ENCODE results near the gene BDKRB1.

BDKRB1 gene

GRCh38 chr14:96255501-96256366, at the start of gene BDKRB1:
Gene BDKRB1 (plus strand): TSS chr14:96256210. CDS start chr14:96263683, 7,473 bp downstream.
- DNase-seq = no peak

GRCh38 chr14:96206461-96206860, 49.5 kb upstream of the BDKRB1 start:
- DNase-seq = no peak

- DNase-seq = no peak
Measured at GRCh38 chr14:96207686-96208085, 48.3 kb upstream of the BDKRB1 start.

- no peak for DNase-seq
Measured at GRCh38 chr14:96208739-96209138, 47.3 kb upstream of the BDKRB1 start.

- no peak for DNase-seq
Measured at GRCh38 chr14:96212140-96212539, 43.9 kb upstream of the BDKRB1 start.

DNA sequence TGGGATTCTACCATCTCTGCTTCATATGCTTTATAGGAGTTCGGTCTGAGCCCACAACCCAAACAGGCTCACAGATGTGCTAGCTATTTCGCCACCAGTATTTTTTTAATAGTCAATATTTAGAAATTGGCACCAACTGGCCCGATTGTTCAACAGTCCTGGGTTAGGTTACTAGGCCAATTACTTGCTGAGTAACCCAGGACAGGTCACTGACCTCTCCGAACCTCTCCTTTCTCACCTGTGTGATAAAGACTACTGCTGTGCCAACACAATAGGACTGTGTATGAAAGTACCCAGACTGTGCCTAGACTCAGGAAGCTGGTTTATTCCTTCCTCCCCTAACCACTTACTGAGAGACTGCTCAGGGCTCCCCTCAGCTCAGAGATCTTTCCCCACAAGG, 43.1 kb upstream of the BDKRB1 start:
- no peak for DNase-seq

GRCh38 chr14:96213871-96214465, 42.0 kb upstream of the BDKRB1 start:
- DNase-seq = no peak

DNA sequence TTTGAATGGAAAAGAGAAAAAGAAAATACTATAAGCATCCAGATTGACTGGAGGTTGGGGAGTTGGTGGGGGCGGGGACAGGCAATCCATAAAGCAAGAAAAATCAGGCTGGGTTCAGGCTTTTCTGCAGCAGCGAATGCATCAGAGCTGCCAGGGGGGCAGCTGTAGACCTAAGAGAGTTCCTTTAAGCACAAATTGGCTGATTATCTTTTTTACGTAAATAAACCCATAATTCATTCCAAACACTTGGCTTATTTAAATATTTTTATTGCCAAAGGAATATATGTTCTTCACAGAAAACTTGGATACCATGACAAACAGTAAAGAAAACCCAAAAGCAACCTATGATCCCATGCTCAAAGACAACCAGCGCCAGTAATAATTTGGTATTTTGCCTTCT, 41.2 kb upstream of the BDKRB1 start:
- DNase-seq = no peak

DNA sequence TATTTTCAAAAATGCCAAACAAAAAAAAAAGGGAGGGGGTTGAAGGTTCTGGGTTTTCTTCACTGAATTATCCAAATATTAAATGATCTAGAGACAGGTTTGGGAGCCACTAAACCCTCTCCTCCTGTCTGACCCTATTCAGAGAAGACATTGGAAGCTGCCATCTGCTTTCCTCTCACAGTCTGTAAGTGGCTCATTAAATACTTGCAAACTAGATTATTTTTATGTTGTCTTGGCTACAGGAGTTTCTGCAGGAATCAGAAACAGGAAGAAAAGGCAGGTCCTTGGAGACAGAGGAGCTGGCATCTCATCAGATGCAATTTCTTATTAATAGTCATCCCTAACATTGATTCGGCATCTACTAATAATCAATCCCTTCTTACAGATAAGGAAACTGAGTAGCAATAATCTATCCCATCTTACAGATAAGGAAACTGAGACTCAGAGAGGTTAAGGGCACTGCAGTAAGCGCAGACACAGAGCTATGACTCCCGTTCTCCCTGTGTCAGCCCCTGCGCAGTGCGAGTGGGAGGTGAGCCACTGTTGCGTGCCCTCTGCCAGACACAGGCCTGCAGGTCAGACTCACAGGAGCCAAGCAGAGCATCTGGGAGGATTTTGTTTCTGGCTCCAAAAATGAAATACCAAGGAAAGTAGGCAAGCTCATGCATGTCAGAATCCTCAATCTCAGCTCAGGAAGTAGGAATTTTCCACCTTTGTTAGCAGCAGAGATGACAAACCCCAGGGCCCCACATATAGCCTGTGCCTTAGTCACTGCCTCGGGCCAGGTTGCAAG, 40.4 kb upstream of the BDKRB1 start:
- DNase-seq = no peak

DNA sequence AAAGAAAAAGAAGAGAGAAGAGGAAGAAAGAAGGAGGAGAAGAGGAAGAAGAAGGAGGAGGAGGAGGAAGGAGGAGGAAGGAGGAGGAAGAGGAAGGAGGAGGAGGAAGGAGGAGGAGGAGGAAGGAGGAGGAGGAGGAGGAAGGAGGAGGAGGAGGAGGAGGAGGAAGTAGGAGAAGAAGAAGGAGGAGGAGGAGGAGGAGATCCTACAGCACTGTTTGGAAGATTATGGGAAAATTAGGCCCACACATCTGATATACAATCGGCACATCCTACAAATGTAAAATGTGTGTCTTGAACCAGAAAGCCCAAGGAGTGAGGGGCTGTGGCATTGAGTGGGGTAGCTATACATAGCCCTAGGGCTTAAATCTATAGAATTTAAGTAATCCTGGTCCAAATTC, 39.4 kb upstream of the BDKRB1 start:
- no peak for DNase-seq

DNA sequence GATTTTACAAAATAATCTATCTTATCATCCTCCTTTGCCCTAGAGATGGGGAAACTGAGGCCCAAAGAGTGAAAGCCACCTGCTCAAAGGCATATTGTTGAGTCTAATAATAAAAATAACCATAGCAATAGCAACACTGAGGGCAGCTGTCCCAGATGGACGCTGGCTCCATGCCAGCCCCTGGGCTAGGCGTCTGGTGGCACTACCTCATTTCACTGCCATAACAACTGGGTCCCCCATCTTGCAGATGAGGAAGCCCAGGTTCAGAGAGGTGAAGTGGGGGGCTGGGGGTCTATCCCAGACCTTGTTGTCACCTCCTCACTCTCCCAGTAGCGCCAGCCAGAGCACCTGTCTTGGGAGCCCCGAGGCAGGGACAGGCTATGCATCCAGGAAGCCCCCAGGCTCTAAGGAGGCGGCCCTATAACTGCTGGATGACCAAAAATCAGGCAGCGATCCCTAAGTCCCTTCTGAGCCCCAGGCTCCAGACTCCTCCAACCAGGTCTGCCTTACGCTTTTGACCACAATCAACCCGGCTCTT, 38.6 kb upstream of the BDKRB1 start:
- no peak for DNase-seq

- no peak for DNase-seq
Measured at GRCh38 chr14:96221109-96221650, 34.8 kb upstream of the BDKRB1 start.

DNA sequence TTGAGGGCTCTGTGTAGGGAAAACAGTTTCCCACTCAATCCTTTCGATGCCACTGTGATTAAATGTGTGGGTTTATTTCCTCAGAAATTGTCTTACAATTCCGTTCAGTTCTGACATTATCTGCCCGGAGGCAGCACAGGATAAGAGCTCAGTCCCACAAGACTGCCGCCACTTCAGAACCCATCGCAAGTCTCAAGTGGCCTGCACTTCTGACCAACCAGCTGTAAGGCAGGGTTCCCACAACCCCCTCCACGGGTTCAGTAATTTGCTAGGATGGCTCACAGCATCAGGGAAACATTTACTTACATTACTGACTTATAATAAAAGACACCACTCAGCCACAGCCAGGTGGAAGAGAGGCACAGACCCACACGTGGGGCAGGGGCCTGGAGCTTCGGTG, 34.2 kb upstream of the BDKRB1 start:
- no peak for DNase-seq

- no peak for DNase-seq
Measured at GRCh38 chr14:96224480-96225096, 31.4 kb upstream of the BDKRB1 start.

GRCh38 chr14:96225213-96225612, 30.8 kb upstream of the BDKRB1 start:
- DNase-seq = no peak

- no peak for DNase-seq
Measured at GRCh38 chr14:96225745-96226151, 30.3 kb upstream of the BDKRB1 start.

GRCh38 chr14:96227428-96227827, 28.6 kb upstream of the BDKRB1 start:
- no peak for DNase-seq

- DNase-seq = no peak
Measured at GRCh38 chr14:96229315-96229714, 26.7 kb upstream of the BDKRB1 start.

- no peak for DNase-seq
Measured at GRCh38 chr14:96231056-96231455, 25.0 kb upstream of the BDKRB1 start.

GRCh38 chr14:96231526-96232130, 24.4 kb upstream of the BDKRB1 start:
- DNase-seq = no peak

DNA sequence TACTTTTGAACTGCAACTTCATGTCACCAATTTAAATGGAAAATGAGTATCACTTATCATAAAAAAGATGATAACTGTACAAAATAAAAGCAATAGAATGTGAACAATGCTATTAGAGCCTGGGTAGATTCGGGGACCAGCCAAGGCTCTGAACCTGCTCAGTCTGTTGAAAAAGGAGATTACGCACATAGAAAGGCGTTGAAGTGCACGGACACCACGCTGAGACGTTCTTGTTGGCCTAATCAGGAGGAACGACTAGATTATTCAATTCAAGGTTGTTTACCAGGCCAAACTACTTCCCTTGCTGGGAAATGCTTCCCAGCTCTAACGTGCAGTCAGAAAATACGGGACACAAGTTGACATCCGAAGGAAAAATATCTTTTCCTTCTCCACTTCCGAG, 23.5 kb upstream of the BDKRB1 start:
- no peak for DNase-seq

- DNase-seq = no peak
Measured at GRCh38 chr14:96233661-96234060, 22.3 kb upstream of the BDKRB1 start.
